Natural killer cell treated with Interleukin-12 subunit alpha and Interleukin-12 subunit beta and Interleukin-15 and Interleukin-18, amount 100 ng/mL, for 72 hours (primary cell): ENCODE data around the gene IMPA2. TPM values are rescaled to one million over a fixed set of nuclear protein-coding genes. Genes with fewer than 3 reads are reported as not detected.

Experiments used
- ATAC-seq, 2 donors: fragments of 150-1000 bp; cut with Tn5 transposase in 1 of 2; sonication (Bioruptor Pico), chemical (Tn5 transposase) in 1 of 2; 2 replicates each; pipeline ENCODE4 v1.10.0; 2021
- DNase-seq: peaks from one replicate; pipeline ENCODE4 v3.0.0; 2022; ENCODE audit warnings: low spot score
- H3K27ac Mint-ChIP-seq, 2 donors: 1 replicate in 1 of 2; 2 replicates in 1 of 2; pipeline ENCODE4 v1.8.0; 2022; ENCODE audit warnings: mixed read lengths in 2 of 2, mild to moderate bottlenecking in 1 of 2, moderate library complexity in 1 of 2
- H3K27me3 Mint-ChIP-seq, 2 donors: 1 replicate in 1 of 2; 2 replicates in 1 of 2; pipeline ENCODE4 v1.8.0; 2022; ENCODE audit warnings: mixed read lengths in 2 of 2
- H3K36me3 Mint-ChIP-seq: one replicate; pipeline ENCODE4 v1.8.0; 2022; ENCODE audit warnings: mixed read lengths
- H3K4me1 Mint-ChIP-seq, 2 donors: 1 replicate in 1 of 2; 2 replicates in 1 of 2; pipeline ENCODE4 v1.8.0; 2022; ENCODE audit warnings: low read depth in 2 of 2, mixed read lengths in 2 of 2, mild to moderate bottlenecking in 1 of 2
- H3K4me3 Mint-ChIP-seq: one replicate; pipeline ENCODE4 v1.8.0; 2022; ENCODE audit warnings: mixed read lengths
- H3K9me3 Mint-ChIP-seq: 2 replicates; pipeline ENCODE4 v1.8.0; 2022; ENCODE audit warnings: mixed read lengths
- total RNA-seq, 2 donors: library from RNA; stranded (reverse); gene quantifications; one replicate each; pipeline ENCODE4 v1.2.3, GENCODE V29; 2022

IMPA2 gene
- total RNA-seq, 2 donors from 2014 or later: 8.6 to 12.0 TPM

GRCh38 chr18:11989966-11990380 lies 8.7 kb downstream of the IMPA2 start:
- ATAC-seq (no peak), DNase-seq (no peak)
- H3K36me3 Mint-ChIP-seq: no peaks in the 10 kb centered on the region
- H3K4me1 Mint-ChIP-seq: peaks cover 6 to 7% of the 10 kb centered on the region in 2 donors
- H3K9me3 Mint-ChIP-seq: no peaks in the 10 kb centered on the region
- H3K27me3 Mint-ChIP-seq: no peaks in the 10 kb centered on the region
- H3K4me3 Mint-ChIP-seq: no peak overlapping the region
- H3K27ac Mint-ChIP-seq: no peak overlapping the region

- Mint-ChIP-seq H3K4me3 (no peak overlapping the region), H3K27me3 (no peaks in the 10 kb centered on the region), H3K27ac (no peak overlapping the region), H3K4me1 (peaks cover 9% of the 10 kb centered on the region in 2 donors), H3K36me3 (no peaks in the 10 kb centered on the region), H3K9me3 (no peaks in the 10 kb centered on the region)
- DNase-seq: no peak
- no peak for ATAC-seq
Observed at GRCh38 chr18:11990539-11990938, 9.2 kb downstream of the IMPA2 start.

- H3K36me3 Mint-ChIP-seq: no peaks in the 10 kb centered on the region
- no peaks in the 10 kb centered on the region for H3K9me3 Mint-ChIP-seq
- no peak overlapping the region for H3K27ac Mint-ChIP-seq
- H3K27me3 Mint-ChIP-seq: no peaks in the 10 kb centered on the region
- ATAC-seq (peak in 1 of 2 donors; percentile 49), DNase-seq (no peak)
- H3K4me3 Mint-ChIP-seq: no peak overlapping the region
- peaks cover 14% of the 10 kb centered on the region in 2 donors for H3K4me1 Mint-ChIP-seq
Observed at GRCh38 chr18:11991021-11991795, 9.9 kb downstream of the IMPA2 start.

DNA sequence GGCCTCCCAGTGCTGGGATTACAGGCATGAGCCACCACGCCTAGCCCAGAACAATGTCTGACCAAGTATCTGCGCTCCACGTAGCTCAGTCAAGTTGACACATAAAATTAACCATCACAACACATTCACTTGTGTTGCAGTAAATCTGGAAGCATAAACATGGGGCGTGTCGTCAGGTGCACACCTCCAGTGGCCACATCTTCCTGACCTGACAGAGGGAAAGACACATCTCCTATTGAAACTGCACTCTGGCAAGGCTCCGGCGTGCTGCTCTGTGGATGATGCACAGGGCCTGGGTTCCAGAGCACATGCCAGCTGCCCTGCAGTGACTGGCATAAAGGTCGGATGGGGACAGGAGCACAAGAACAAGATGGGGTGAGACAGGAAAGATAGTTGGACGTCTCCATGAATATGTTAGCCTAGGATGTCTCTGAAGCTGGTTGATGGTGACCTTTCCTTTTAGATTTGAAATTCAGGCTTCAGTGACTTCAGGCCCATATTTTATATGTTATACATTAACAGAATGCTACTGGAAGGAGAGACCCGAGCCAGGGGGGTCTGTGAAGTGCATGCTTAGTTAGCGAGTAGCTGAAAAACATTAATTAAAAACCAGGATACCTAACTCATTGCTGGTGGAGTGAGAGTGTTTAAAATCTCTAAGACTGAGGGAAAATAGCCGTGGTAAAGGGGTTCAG lies 10.9 kb downstream of the IMPA2 start:
- ATAC-seq (no peak), DNase-seq (no peak)
- no peaks in the 10 kb centered on the region for H3K9me3 Mint-ChIP-seq
- no peak overlapping the region for H3K4me3 Mint-ChIP-seq
- no peaks in the 10 kb centered on the region for H3K36me3 Mint-ChIP-seq
- no peak overlapping the region for H3K27ac Mint-ChIP-seq
- peaks cover 14% of the 10 kb centered on the region in 2 donors for H3K4me1 Mint-ChIP-seq
- H3K27me3 Mint-ChIP-seq: no peaks in the 10 kb centered on the region

DNA sequence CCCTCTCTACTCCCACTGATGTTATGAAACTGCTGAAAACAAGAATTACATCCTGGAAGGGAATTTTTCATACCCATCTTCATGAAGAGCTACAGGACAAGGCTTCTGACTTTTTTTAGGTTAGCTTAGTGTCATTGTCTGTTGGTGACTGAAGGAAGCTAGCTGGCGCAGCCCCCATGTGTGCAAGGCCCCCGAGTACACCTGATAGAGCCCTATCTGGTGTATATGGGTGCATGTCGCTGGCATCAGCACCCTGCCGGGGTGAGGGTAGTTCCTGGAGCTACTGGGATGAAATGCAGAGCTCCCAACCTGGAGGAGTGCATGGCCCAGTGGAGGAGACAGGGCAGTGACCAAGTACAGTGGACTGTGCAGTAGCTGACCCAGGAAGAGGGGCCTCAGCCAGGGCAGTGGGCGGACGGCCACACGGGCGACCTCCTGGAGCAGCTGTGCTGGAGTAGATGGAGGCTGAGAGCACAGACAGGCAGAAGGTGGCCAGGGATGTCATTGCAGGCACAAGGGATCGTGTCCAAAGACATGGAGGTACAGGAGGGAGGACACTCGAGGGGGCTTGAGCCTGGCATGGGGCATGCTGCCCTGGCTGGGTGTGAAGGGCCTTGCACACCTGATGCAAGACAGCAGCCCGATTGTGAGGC lies 12.1 kb downstream of the IMPA2 start:
- Mint-ChIP-seq H3K4me1 (peaks cover 14% of the 10 kb centered on the region in 2 donors), H3K4me3 (no peak overlapping the region), H3K27ac (no peak overlapping the region), H3K36me3 (no peaks in the 10 kb centered on the region), H3K27me3 (no peaks in the 10 kb centered on the region), H3K9me3 (no peaks in the 10 kb centered on the region)
- no peak for ATAC-seq
- DNase-seq: no peak

DNA sequence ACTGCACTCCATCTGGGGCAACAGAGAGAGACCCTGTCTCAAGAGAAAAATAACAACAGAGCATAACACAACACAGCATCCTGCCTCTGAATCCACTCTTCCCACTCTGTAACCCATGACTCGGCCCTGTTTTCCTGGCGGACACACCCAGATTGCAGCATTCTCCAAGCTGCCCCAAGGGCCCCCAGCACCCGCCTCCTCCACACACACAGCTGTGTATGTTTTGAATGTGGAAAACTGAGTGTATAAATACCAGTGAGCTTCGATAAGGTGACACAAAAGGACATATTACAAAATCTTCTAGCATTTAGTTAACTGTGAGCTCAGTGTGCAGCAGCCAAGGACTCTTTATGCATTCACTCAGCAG lies 13.0 kb downstream of the IMPA2 start:
- ATAC-seq: no peak
- Mint-ChIP-seq H3K4me3 (no peak overlapping the region), H3K9me3 (no peaks in the 10 kb centered on the region), H3K4me1 (peaks cover 14% of the 10 kb centered on the region in 2 donors), H3K27ac (no peak overlapping the region), H3K36me3 (no peaks in the 10 kb centered on the region), H3K27me3 (no peaks in the 10 kb centered on the region)
- no peak for DNase-seq

DNA sequence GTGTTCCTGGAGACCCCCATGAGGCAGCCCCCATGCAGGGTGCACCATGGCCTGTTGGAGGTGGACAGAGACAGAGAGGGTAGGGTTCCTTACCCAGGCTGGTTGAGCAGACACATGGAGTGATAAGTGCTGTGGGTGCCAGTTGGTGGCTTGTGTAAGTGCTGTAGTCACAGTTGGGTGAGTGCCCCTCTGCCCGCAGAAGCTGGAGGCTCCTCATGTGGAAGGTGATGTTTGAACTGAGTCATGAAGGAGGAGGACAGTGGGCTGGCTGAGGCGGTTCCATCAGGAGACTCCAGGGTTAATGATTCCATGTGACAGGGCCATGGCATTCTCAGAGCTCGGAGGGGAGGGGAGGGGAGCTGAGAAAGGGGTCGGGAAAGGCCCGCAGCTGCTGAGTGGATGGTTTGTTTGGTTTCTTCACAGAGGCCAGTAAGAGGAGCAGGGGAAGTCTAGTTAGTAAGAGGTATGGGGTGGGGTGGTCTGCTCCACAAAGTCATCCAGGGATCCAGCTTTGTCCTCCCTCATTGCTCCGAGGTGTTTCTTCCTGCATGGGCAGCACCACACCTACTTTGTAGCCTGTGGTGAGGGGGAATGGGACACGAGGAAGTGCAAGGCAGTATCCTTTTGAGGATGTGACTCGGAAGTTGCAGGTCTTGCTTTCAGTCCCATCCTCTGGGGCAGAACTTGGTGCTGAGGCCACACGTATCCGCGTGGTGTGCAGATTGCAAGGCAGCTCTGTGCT lies 13.6 kb downstream of the IMPA2 start:
- Mint-ChIP-seq H3K9me3 (no peaks in the 10 kb centered on the region), H3K36me3 (no peaks in the 10 kb centered on the region), H3K4me1 (peaks cover 14% of the 10 kb centered on the region in 2 donors), H3K27ac (peak overlapping the region in 1 of 2 donors; percentile 6), H3K4me3 (no peak overlapping the region), H3K27me3 (no peaks in the 10 kb centered on the region)
- DNase-seq: no peak
- ATAC-seq: no peak

DNA sequence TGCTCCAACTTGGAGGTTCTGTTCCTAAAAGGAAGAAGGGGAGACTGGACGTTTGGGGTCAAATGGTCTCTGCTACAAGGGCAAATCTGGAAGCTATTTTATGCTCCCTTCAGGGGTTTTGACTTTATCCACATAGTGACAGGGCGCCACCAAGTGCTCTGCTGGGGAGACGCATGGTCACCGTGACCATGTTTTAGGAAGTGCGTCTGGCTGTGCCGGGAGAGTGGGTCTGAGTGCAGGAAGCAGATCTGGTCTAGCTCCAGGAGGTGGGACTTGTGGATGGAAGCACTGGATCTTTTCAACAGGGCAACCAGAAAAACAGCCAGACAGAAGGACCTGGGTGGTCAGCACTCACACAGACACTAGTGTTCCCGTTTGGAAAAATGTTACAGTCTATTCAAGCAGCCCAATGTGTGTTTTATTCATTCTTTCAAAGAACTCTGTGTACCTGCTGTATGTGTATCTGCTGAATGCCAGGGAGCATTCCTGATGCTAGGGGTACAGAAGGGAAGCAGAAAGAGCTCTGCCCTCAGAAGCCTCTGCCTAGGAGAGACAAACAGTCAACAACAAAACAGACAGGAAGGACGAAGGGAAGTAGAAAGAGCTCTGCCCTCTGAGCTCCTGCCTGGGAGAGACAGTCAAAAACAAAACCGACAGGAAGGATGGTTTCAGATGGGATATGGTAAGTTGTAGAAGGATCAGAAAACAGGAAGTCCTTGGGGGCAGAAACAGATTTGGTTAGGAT lies 14.3 kb downstream of the IMPA2 start:
- Mint-ChIP-seq H3K27me3 (no peaks in the 10 kb centered on the region), H3K9me3 (no peaks in the 10 kb centered on the region), H3K36me3 (no peaks in the 10 kb centered on the region), H3K27ac (peak overlapping the region in 1 of 2 donors; percentile 6), H3K4me1 (peaks cover 14% of the 10 kb centered on the region in 2 donors), H3K4me3 (no peak overlapping the region)
- DNase-seq (no peak), ATAC-seq (peak; percentile 64 to 79)

DNA sequence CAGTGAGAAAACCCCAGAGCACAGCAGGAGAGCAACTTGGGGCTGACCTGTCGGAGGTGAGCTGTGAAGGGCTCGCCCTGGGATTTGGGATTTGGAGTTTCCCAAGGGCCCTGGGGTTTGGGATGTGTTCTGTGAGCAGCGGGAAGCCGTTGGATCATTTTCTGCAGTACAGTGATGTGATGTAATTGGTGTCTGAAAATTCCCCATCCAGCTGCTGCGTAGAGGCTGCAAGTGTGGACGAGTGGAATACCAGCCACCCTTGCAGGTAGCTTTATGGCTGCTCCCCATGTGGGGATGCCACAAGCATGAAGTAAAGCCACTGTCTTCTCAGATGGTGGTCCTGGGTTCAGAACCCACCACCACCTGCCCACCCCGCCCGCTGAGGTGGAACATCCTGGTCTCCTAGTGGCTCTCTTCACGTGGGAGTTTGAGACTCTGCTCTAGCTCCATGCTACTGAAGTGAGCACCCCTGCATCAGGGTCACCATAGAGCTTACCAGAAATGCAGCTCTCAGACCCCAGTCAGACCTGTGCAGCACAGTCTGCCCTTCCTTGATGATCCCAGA lies 15.0 kb downstream of the IMPA2 start:
- Mint-ChIP-seq H3K27me3 (no peaks in the 10 kb centered on the region), H3K4me1 (peaks cover 9% of the 10 kb centered on the region in 2 donors), H3K36me3 (no peaks in the 10 kb centered on the region), H3K9me3 (no peaks in the 10 kb centered on the region), H3K27ac (no peak overlapping the region), H3K4me3 (no peak overlapping the region)
- no peak for ATAC-seq
- no peak for DNase-seq

DNA sequence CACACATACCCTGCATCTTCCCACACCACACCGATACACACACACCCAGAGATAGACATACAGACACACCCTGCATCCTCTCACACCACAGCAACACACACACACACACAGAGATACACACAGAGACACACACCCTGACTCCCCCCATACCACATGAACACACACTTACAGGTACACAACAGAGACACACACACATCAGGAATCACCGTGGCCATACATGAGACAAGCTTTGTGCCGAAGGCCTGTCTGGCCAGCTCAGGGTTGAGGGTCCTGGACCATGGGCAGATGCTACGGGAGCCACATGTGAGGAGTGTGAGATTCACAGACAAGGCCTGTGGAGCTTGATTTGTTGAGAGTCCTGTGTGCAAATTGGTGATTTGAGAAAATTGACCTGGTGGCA lies 15.6 kb downstream of the IMPA2 start:
- DNase-seq (no peak), ATAC-seq (no peak)
- H3K27me3 Mint-ChIP-seq: no peaks in the 10 kb centered on the region
- H3K4me3 Mint-ChIP-seq: no peak overlapping the region
- peaks cover 7 to 8% of the 10 kb centered on the region in 2 donors for H3K4me1 Mint-ChIP-seq
- H3K27ac Mint-ChIP-seq: no peak overlapping the region
- H3K9me3 Mint-ChIP-seq: no peaks in the 10 kb centered on the region
- no peaks in the 10 kb centered on the region for H3K36me3 Mint-ChIP-seq

DNA sequence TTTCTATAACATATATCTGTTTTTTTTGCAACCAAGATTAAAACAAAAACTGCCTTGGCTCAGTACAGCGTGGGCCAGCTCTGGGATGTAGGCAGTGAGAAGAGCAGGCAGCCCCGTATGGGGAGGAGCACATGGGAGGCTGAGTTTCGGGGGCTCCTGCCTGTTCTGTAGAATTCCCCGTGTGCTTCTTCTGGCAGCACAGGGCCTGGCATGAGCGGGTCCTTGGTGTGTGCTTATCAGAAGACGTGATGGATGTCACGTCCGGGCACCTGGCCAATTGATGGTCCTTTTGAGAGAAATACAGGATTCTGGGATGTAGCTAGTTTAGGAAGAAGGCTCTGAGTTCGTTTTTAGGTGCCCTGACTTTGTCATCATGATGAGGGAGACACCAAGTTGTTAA lies 16.2 kb downstream of the IMPA2 start:
- H3K36me3 Mint-ChIP-seq: no peaks in the 10 kb centered on the region
- no peaks in the 10 kb centered on the region for H3K27me3 Mint-ChIP-seq
- no peak overlapping the region for H3K27ac Mint-ChIP-seq
- ATAC-seq (no peak), DNase-seq (no peak)
- H3K4me3 Mint-ChIP-seq: no peak overlapping the region
- peaks cover 7 to 8% of the 10 kb centered on the region in 2 donors for H3K4me1 Mint-ChIP-seq
- H3K9me3 Mint-ChIP-seq: no peaks in the 10 kb centered on the region

GRCh38 chr18:11998193-11998592 lies 16.9 kb downstream of the IMPA2 start:
- Mint-ChIP-seq H3K4me3 (no peak overlapping the region), H3K27ac (no peak overlapping the region), H3K9me3 (no peaks in the 10 kb centered on the region), H3K27me3 (no peaks in the 10 kb centered on the region), H3K36me3 (no peaks in the 10 kb centered on the region), H3K4me1 (peaks cover 7 to 8% of the 10 kb centered on the region in 2 donors)
- DNase-seq (no peak), ATAC-seq (no peak)

GRCh38 chr18:11999429-11999828 lies 18.1 kb downstream of the IMPA2 start:
- ATAC-seq (no peak), DNase-seq (no peak)
- H3K9me3 Mint-ChIP-seq: no peaks in the 10 kb centered on the region
- H3K27ac Mint-ChIP-seq: no peak overlapping the region
- H3K36me3 Mint-ChIP-seq: no peaks in the 10 kb centered on the region
- peaks cover 7 to 8% of the 10 kb centered on the region in 2 donors for H3K4me1 Mint-ChIP-seq
- H3K27me3 Mint-ChIP-seq: no peaks in the 10 kb centered on the region
- no peak overlapping the region for H3K4me3 Mint-ChIP-seq
